ENCODE data around the gene CLBA1.
A peak's percentile ranks its signal among the peaks of the same experiment; 100 is the strongest.

CLBA1 gene

GRCh38 chr14:104968541-104969401, 16.8 kb upstream of the CLBA1 start:
- H2BK15ac ChIP-seq (ENCODE audit: low read depth, poor library complexity, severe bottlenecking) = peak overlapping the region; percentile 82
- H3K4me2 ChIP-seq (ENCODE audit: low read length, poor library complexity, severe bottlenecking) = peak overlapping the region; percentile 82
- peak overlapping the region; percentile 81 for H4K91ac ChIP-seq (ENCODE audit: low read length)
- no peaks in the 10 kb centered on the region for H3K27me3 ChIP-seq (ENCODE audit: control insufficient read depth in 1 of 2, insufficient read depth in 1 of 2, low read length in 2 of 2)
- no peaks in the 10 kb centered on the region for H3K9me3 ChIP-seq (ENCODE audit: control insufficient read depth, low read length)
- peak overlapping the region; percentile 27 to 98 for H3K4me3 ChIP-seq (ENCODE audit: insufficient read depth in 1 of 2, low read depth in 1 of 2, low read length in 2 of 2)
- H3K14ac ChIP-seq (ENCODE audit: low read length in 2 of 2) = peak overlapping the region in 1 of 2 experiments; percentile 98
- H2AK5ac ChIP-seq (ENCODE audit: low read length, severe bottlenecking) = peak overlapping the region; percentile 84
- H3K18ac ChIP-seq (ENCODE audit: low read depth in 1 of 2, low read length in 2 of 2) = peak overlapping the region; percentile 59 to 98
- peak overlapping the region; percentile 33 to 64 for H2BK12ac ChIP-seq (ENCODE audit: low read length in 2 of 2)
- H4K8ac ChIP-seq (ENCODE audit: low read length) = peak overlapping the region; percentile 82
- peak overlapping the region; percentile 91 for H3K9ac ChIP-seq (ENCODE audit: low read length)
- peaks cover 24% of the 10 kb centered on the region for H3K79me1 ChIP-seq (replicated peaks; ENCODE audit: low read length, poor library complexity, severe bottlenecking)
- H2BK120ac ChIP-seq (ENCODE audit: low read depth, low read length) = peak overlapping the region; percentile 74
- no peak overlapping the region for H2BK5ac ChIP-seq (ENCODE audit: low read depth, low read length, poor library complexity, severe bottlenecking)
- H3K4ac ChIP-seq (ENCODE audit: low read depth in 1 of 2, low read length in 2 of 2) = peak overlapping the region; percentile 74 to 77
- DNase-seq = peak; percentile 65
- H3K27ac ChIP-seq (ENCODE audit: low read length, poor library complexity, severe bottlenecking) = peak overlapping the region; percentile 63
- no peak overlapping the region for H3K23ac ChIP-seq (ENCODE audit: low read length in 2 of 2)
- H3K36me3 ChIP-seq (ENCODE audit: control insufficient read depth in 1 of 2, insufficient read depth in 2 of 2, low read depth in 1 of 2, low read length in 2 of 2) = peaks cover 17 to 24% of the 10 kb centered on the region in 2 experiments
- 59% methylated on average over 21 of the region's 21 CpGs for WGBS
- H3K4me1 ChIP-seq (ENCODE audit: control insufficient read depth, insufficient read depth, low read depth, low read length) = peaks cover 80% of the 10 kb centered on the region
- H2AFZ ChIP-seq (ENCODE audit: low read depth, low read length) = no peak overlapping the region

GRCh38 chr14:104969741-104970230, 15.8 kb upstream of the CLBA1 start:
- peak overlapping the region; percentile 91 for H3K9ac ChIP-seq (ENCODE audit: low read length)
- peak overlapping the region; percentile 96 for H2BK120ac ChIP-seq (ENCODE audit: low read depth, low read length)
- peak overlapping the region; percentile 88 for H4K91ac ChIP-seq (ENCODE audit: low read length)
- H3K36me3 ChIP-seq (ENCODE audit: control insufficient read depth in 1 of 2, insufficient read depth in 2 of 2, low read depth in 1 of 2, low read length in 2 of 2) = peaks cover 15 to 17% of the 10 kb centered on the region in 2 experiments
- peak overlapping the region; percentile 89 to 94 for H2BK12ac ChIP-seq (ENCODE audit: low read length in 2 of 2)
- no peak overlapping the region for H2BK5ac ChIP-seq (ENCODE audit: low read depth, low read length, poor library complexity, severe bottlenecking)
- peak overlapping the region; percentile 72 for H2AK5ac ChIP-seq (ENCODE audit: low read length, severe bottlenecking)
- H2BK15ac ChIP-seq (ENCODE audit: low read depth, poor library complexity, severe bottlenecking) = peak overlapping the region; percentile 44
- H3K14ac ChIP-seq (ENCODE audit: low read length in 2 of 2) = peak overlapping the region in 1 of 2 experiments; percentile 69
- H2AFZ ChIP-seq (ENCODE audit: low read depth, low read length) = no peak overlapping the region
- H3K9me3 ChIP-seq (ENCODE audit: control insufficient read depth, low read length) = no peaks in the 10 kb centered on the region
- peak overlapping the region; percentile 58 for H3K4me2 ChIP-seq (ENCODE audit: low read length, poor library complexity, severe bottlenecking)
- 89% methylated on average over 10 of the region's 10 CpGs for WGBS
- peak overlapping the region; percentile 90 for H4K8ac ChIP-seq (ENCODE audit: low read length)
- H3K4ac ChIP-seq (ENCODE audit: low read depth in 1 of 2, low read length in 2 of 2) = peak overlapping the region; percentile 14 to 85
- DNase-seq = no peak
- peak overlapping the region; percentile 55 to 98 for H3K4me3 ChIP-seq (ENCODE audit: insufficient read depth in 1 of 2, low read depth in 1 of 2, low read length in 2 of 2)
- H3K23ac ChIP-seq (ENCODE audit: low read length in 2 of 2) = no peak overlapping the region
- no peaks in the 10 kb centered on the region for H3K27me3 ChIP-seq (ENCODE audit: control insufficient read depth in 1 of 2, insufficient read depth in 1 of 2, low read length in 2 of 2)
- H3K27ac ChIP-seq (ENCODE audit: low read length, poor library complexity, severe bottlenecking) = peak overlapping the region; percentile 7
- H3K4me1 ChIP-seq (ENCODE audit: control insufficient read depth, insufficient read depth, low read depth, low read length) = peaks cover 90% of the 10 kb centered on the region
- H3K18ac ChIP-seq (ENCODE audit: low read depth in 1 of 2, low read length in 2 of 2) = peak overlapping the region; percentile 81 to 98
- H3K79me1 ChIP-seq (replicated peaks; ENCODE audit: low read length, poor library complexity, severe bottlenecking) = peaks cover 18% of the 10 kb centered on the region

GRCh38 chr14:104970231-104971068, 15.1 kb upstream of the CLBA1 start:
- peak overlapping the region; percentile 90 for H4K8ac ChIP-seq (ENCODE audit: low read length)
- WGBS = 44% methylated on average over 19 of the region's 19 CpGs

More at GRCh38 chr14:104970231-104971068, 15.1 kb upstream of the CLBA1 start:
- H2AFZ ChIP-seq (ENCODE audit: low read depth, low read length) = no peak overlapping the region
- peak overlapping the region in 1 of 2 experiments; percentile 89 for H3K14ac ChIP-seq (ENCODE audit: low read length in 2 of 2)
- peak overlapping the region; percentile 96 for H2BK120ac ChIP-seq (ENCODE audit: low read depth, low read length)
- no peaks in the 10 kb centered on the region for H3K27me3 ChIP-seq (ENCODE audit: control insufficient read depth in 1 of 2, insufficient read depth in 1 of 2, low read length in 2 of 2)
- peak overlapping the region; percentile 66 for H3K27ac ChIP-seq (ENCODE audit: low read length, poor library complexity, severe bottlenecking)
- H3K79me1 ChIP-seq (replicated peaks; ENCODE audit: low read length, poor library complexity, severe bottlenecking) = peaks cover 21% of the 10 kb centered on the region
- peaks cover 95% of the 10 kb centered on the region for H3K4me1 ChIP-seq (ENCODE audit: control insufficient read depth, insufficient read depth, low read depth, low read length)
- peak overlapping the region; percentile 95 for H2BK15ac ChIP-seq (ENCODE audit: low read depth, poor library complexity, severe bottlenecking)
- H2BK12ac ChIP-seq (ENCODE audit: low read length in 2 of 2) = peak overlapping the region; percentile 94 to 98
- peak overlapping the region; percentile 58 for H3K4me2 ChIP-seq (ENCODE audit: low read length, poor library complexity, severe bottlenecking)
- peak overlapping the region in 1 of 2 experiments; percentile 75 for H3K23ac ChIP-seq (ENCODE audit: low read length in 2 of 2)
- H3K9ac ChIP-seq (ENCODE audit: low read length) = peak overlapping the region; percentile 91
- H4K91ac ChIP-seq (ENCODE audit: low read length) = peak overlapping the region; percentile 88
- DNase-seq = peak; percentile 90
- H3K9me3 ChIP-seq (ENCODE audit: control insufficient read depth, low read length) = no peaks in the 10 kb centered on the region
- H3K36me3 ChIP-seq (ENCODE audit: control insufficient read depth in 1 of 2, insufficient read depth in 2 of 2, low read depth in 1 of 2, low read length in 2 of 2) = peaks cover 14 to 20% of the 10 kb centered on the region in 2 experiments
- peak overlapping the region; percentile 81 to 98 for H3K18ac ChIP-seq (ENCODE audit: low read depth in 1 of 2, low read length in 2 of 2)
- H3K4me3 ChIP-seq (ENCODE audit: insufficient read depth in 1 of 2, low read depth in 1 of 2, low read length in 2 of 2) = peak overlapping the region; percentile 55 to 98
- H2BK5ac ChIP-seq (ENCODE audit: low read depth, low read length, poor library complexity, severe bottlenecking) = no peak overlapping the region
- peak overlapping the region; percentile 85 to 98 for H3K4ac ChIP-seq (ENCODE audit: low read depth in 1 of 2, low read length in 2 of 2)
- H2AK5ac ChIP-seq (ENCODE audit: low read length, severe bottlenecking) = peak overlapping the region; percentile 89
